CD4-positive, alpha-beta T cell treated with Interleukin-2 at 100 ng/mL for 4 hours (primary cell): ENCODE measurements around the gene ZNF142.

Source experiments
- DNase-seq: peaks from one replicate; pipeline ENCODE4 v3.0.0-alpha.2; 2020; ENCODE audit warnings: low spot score

Gene ZNF142

DNA sequence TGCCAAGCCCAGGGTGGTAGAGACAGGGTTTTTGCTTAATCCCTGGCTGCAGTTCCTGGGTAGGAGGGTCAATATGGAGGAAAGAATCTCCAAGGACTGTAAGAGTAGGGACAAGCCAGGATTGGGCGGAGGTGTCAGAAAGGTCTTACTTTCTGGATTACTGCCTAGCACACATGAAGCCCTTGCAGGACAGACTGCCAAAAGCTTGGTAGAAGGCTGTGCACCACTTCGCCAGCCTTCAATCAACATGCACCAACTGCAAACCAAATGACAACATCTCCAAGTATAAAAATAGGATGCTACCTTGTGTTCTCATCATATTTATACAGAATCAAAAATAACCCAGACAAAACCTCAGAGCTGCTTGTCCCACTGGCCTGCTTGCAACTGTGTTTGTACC lies 3.7 kb downstream of the ZNF142 start:
- DNase-seq: no peak

GRCh38 chr2:218648787-218649100 lies 10.7 kb downstream of the ZNF142 start:
- DNase-seq: no peak

DNA sequence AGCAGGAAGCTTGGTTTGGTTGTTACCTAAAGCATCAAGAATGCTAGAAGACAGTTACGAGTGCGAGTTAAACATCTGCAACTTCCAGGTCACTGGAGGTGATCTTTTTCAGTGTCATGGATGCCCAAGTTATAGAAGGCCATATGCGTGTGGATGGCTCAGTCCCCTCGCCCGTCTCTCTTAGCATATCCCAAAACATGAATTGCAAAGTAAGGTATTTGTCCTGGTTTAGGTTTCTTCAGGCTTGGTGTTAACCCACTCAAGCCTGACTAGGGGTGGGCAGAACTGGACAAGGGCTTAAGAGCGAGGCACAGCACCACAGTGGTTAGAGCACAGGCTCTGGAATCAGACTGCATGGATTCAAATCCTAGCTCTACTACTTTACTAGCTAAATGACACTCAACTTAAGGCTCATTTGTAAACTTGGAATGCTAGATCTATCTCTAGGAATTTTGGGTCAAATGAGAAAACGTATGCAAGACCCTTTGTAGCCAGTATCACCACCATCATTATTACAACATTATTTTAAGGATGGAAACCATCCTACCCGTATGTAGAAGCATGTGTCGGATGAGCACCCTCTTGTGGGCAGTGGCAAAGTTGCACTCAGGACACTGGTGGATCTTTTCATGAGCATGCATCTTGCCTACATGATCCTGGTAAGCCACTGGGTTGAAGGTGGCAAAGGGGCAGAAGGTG lies 11.2 kb downstream of the ZNF142 start:
- peak; percentile 62 for DNase-seq

- DNase-seq: no peak
Observed at GRCh38 chr2:218645126-218645525, 14.3 kb downstream of the ZNF142 start.

DNA sequence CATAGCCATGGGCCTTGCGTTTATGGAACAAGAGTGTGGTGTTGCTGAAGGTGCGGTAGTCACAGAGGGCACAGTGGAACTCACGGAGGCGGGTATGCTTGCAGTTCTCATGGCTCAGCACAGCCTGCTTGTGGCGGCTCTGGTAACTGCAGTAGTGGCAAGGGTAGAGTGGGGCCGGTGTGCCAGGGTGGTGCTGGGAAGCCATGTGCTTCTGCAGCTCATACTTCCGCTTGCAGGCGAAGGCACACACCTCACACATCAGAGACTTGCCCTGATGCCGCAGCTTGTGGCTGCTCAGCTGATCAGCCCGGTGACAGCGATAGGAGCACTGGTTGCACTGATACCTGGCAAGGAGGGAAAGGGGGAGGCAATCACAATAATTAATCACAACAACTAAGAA lies 14.7 kb downstream of the ZNF142 start:
- DNase-seq: no peak

DNA sequence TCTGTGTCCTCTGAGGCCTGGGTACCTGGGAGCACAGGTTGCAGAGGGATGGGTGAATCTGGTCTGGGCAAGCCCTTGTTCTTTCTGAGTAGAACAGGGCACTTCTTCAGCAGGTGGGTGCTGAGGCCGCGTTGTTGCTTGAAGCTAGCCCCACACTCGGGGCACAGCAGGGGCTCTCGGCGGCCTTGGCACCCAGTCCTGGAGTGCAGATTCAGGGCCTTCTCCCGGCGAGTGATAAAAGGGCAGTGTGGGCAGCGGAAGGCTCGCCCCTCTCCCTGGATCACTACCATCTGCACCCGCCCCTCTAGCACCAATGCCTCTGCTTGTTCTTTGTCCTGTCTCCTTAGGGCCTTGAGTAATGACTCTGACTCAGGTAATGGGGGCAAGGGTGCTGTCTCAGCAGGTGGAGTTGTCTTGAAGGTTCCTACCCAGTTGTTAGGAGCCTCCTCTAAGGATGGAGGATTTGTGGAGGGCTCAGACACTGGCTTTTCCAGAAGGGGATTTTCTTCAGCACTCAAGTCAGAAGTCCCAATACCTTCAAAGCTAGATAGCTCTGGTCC lies 15.6 kb downstream of the ZNF142 start:
- no peak for DNase-seq

GRCh38 chr2:218642786-218643185 lies 16.6 kb downstream of the ZNF142 start:
- DNase-seq: no peak

DNA sequence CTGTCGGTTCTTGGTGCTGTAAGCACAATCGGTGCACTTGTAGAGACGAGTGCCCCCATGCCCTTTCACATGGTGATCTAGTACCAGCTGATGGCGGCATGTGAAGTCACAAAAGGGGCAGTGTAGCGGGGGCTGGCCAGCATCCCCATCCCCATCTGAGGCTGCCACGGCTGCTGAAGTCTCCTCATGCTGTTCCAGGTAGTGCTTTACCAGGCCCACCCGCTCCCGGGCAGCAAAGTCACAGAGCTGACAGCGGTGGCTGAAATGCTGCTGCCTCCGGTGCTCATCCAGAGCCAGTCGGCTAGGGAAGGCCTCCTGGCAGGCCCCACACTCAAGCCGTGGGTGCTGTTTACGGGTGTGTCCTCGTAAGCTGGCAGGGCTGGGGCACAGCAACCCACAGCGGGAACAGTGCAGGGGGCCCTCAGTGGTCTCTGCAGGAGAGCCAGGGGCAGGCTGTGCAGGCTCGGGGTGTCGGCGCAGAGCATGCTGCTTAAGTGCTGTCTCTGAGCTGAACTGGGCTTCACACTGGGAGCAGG lies 17.2 kb downstream of the ZNF142 start:
- DNase-seq: no peak

DNA sequence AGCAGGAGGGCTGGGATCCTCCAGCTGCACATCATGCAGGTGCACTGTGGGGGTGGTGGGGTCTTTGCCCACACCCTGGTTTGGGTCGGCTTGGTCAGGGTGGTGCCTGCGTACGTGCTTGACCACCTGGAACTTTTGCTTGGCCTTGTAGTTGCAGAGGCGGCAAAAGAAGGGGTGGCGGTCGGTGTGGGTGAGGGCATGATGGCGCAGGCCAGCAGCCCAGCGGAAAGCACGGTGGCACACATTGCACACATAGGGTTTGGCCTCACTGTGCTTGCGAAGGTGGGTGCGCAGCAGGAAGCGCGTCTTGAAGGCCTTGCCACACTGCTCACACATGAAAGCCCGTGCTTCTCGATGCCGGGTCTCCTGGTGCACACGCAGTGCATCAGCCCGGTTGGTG lies 21.1 kb downstream of the ZNF142 start:
- no peak for DNase-seq

- DNase-seq: no peak
Observed at GRCh38 chr2:218635719-218636118, 23.7 kb downstream of the ZNF142 start.

DNA sequence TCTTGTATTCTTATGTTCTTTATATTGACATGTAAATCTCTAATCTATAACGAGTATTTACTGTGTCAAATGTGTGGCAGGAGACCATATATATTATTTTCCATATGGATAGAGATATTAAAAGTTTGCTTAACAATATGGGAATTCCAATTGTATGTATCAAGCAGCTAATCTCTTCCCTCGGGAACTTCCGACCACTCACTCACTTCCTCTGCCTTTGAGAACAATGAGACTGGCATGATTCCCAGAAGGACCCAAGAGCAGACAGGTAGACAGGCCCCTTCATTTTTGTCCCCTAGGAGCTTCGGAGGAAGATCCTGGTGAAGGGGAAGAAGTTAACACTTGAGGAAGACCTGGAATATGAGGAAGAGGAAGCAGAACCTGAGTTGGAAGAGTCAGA lies 27.6 kb downstream of the ZNF142 start:
- DNase-seq: no peak

DNA sequence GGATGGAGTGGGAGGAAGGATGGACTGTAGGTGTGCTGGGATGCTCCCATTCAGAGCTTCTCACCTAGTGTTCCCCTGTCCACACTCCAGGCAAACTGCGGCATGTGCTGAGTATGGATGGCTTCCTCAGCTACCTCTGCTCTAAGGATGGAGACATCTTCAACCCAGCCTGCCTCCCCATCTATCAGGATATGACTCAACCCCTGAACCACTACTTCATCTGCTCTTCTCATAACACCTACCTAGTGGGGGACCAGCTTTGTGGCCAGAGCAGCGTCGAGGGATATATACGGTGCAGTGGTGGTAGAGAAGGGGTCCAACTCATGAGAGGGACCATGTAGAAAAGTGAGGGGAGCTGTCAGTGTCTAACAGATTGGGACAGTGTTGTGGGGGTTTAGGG lies 31.5 kb downstream of the ZNF142 start:
- no peak for DNase-seq

DNA sequence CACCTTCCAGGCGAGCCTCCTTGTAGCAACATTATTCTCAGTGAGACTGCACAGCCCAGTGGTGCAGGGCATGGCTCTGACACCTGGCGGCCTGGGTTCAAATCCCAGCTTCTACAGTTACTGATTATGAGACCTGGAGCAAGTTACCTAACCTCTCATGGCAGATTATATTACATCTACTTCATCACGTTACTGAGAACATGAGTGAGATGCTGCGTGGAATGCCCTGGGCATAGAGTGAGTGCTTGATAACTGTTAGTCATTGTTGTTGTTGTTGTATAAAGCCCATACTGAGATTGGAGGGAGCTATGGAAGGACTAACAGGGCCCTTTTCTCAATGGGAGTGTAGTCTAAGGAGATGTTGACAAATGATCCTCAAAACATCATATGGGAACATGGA lies 33.1 kb downstream of the ZNF142 start:
- DNase-seq: no peak

- DNase-seq: no peak
Observed at GRCh38 chr2:218623366-218623705, 36.1 kb downstream of the ZNF142 start.

DNA sequence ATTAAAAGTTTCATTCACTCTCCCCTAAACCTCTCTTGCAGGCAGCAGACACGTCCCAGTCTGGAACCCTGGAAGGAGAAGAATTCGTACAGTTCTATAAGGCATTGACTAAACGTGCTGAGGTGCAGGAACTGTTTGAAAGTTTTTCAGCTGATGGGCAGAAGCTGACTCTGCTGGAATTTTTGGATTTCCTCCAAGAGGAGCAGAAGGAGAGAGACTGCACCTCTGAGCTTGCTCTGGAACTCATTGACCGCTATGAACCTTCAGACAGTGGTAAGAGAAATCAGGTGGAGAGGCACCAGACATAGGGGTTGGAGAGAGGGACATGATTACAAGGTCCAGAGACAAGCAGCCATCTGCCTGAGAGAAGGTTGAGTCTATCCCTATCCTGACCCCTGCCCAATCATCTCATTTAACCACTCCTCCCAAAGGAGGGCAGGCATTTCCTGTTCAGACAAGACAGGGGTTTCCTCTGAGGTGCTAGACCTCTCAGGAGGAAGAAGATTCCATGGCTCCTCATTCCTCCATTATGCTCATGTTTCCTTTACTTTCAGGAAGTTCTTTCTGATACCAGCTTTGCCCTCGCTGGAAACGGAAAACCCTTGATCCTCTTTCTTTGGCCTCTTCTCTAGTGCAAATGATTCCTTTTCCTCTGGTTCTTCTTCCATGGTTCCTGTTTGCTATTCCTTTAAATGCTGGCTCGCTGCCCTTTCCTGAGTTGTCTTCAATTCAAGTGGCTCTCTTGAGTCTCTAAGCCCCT lies 36.6 kb downstream of the ZNF142 start:
- DNase-seq: no peak

DNA sequence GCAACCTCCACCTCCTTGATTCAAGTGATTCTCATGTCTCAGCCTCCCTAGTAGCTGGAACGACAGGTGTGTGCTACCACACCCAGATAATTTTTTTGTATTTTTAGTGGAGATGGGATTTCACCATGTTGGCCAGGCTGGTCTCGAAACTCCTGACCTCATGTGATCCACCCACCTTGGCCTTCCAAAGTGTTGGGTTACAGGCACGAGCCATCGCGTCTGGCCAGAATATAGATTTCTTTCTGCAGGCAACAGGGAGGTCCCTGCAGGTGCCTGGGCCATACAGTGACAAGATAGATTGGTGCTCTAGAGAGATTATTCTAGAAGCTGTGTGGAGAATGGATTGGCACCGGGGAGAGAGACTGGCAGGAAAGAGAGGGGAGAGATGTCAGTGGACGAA lies 38.4 kb downstream of the ZNF142 start:
- no peak for DNase-seq

DNA sequence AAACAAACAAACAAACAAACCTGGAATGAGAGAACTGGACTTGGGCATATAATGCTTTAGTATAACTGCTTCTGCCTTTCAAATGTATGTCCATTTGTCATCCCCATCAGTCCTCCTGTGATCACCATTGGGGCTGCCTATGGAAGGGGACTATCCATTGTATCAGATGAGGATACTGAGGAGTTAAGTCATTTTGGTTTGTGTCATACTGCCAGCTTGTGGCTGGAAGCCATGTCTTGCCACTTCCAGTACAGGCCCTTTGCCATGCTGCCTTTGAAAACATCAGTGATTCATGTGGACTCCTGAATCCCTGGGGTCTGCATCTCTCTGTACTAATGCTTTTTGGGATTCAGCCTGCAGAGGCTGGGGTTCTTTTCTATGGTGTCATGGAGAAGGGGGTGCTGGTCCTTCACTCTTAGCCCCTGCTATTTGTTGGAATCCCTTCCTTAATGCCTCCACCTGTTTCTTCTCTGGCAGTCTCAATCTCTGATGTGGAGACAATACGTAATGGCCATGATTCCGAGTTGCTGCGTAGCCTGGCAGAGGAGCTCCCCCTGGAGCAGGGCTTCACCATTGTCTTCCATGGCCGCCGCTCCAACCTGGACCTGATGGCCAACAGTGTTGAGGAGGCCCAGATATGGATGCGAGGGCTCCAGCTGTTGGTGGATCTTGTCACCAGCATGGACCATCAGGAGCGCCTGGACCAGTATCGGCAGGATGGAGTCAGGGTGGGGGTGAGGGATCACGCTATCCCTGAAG lies 41.1 kb downstream of the ZNF142 start:
- no peak for DNase-seq

GRCh38 chr2:218615868-218616315 lies 43.5 kb downstream of the ZNF142 start:
- DNase-seq: no peak

- no peak for DNase-seq
Observed at GRCh38 chr2:218607436-218608115, 51.8 kb downstream of the ZNF142 start, which contains the start of gene PLCD4. Gene PLCD4 (plus strand): TSS chr2:218607899. CDS start chr2:218615740, 7,841 bp downstream.

GRCh38 chr2:218605432-218605831 lies 54.0 kb downstream of the ZNF142 start:
- no peak for DNase-seq
